Measurements from ENCODE around the gene KL.

The KL gene

DNA sequence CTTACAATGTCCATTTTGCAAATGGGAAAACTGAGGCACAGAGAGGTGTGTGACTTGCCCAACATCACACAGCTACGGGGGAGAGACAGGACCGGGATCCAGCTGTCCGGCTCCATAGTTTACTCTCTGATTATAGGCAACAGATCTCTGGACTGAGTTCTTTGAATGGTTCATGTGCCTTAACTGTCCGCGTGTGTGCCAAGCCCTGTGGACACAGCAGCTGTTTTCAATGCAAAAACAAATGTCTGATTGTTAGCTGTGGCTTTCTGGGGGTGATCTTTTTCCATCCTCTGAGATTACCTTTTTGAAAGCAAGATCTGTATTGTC is 94.1 kb downstream of the KL start:
- no peaks in the 10 kb centered on the region for H3K4me1 ChIP-seq (ENCODE audit: insufficient read depth, low read length)

GRCh38 chr13:33110713-33111413 is 94.6 kb downstream of the KL start:
- H4K20me1 ChIP-seq (ENCODE audit: insufficient read depth, low read length): no peaks in the 10 kb centered on the region
- no peak for DNase-seq
- TF ChIP-seq CTCF (IDR thresholded peaks at IDR 0.05; ENCODE audit: borderline replicate concordance, extremely low read depth, low read length, poor library complexity, severe bottlenecking): no peak
- no peak for TF ChIP-seq EZH2 (IDR thresholded peaks at IDR 0.05; ENCODE audit: borderline replicate concordance, low read depth, low read length, severe bottlenecking)
- H3K9ac ChIP-seq (ENCODE audit: low read depth, low read length): no peak overlapping the region
- no peaks in the 10 kb centered on the region for H3K36me3 ChIP-seq (ENCODE audit: insufficient read depth, low read length)
- no peak overlapping the region for H3K4me2 ChIP-seq (ENCODE audit: insufficient read depth, low read length)
- H3K9me3 ChIP-seq (ENCODE audit: insufficient read depth, low read length, severe bottlenecking): no peaks in the 10 kb centered on the region
- H3K27ac ChIP-seq (ENCODE audit: low read length): no peak overlapping the region
- no peak for ATAC-seq (ENCODE audit: insufficient read depth, low read depth)
- H3K79me2 ChIP-seq (ENCODE audit: insufficient read depth, low read length): no peaks in the 10 kb centered on the region
- H3K4me1 ChIP-seq (ENCODE audit: insufficient read depth, low read length): no peaks in the 10 kb centered on the region
- no peak overlapping the region for H2AFZ ChIP-seq (ENCODE audit: low read depth, low read length)
- no peaks in the 10 kb centered on the region for H3K27me3 ChIP-seq (ENCODE audit: insufficient read depth, low read length, poor library complexity)
- H3K4me3 ChIP-seq (ENCODE audit: low read depth in 1 of 2, low read length in 2 of 2): no peak overlapping the region

More for the DNA sequence above, 94.1 kb downstream of the KL start:
- Histone ChIP-seq H2AFZ (ENCODE audit: low read depth, low read length) (no peak overlapping the region), H3K9me3 (ENCODE audit: insufficient read depth, low read length, severe bottlenecking) (no peaks in the 10 kb centered on the region), H3K27me3 (ENCODE audit: insufficient read depth, low read length, poor library complexity) (no peaks in the 10 kb centered on the region), H3K4me3 (ENCODE audit: low read depth in 1 of 2, low read length in 2 of 2) (no peak overlapping the region), H4K20me1 (ENCODE audit: insufficient read depth, low read length) (no peaks in the 10 kb centered on the region), H3K9ac (ENCODE audit: low read depth, low read length) (no peak overlapping the region), H3K27ac (ENCODE audit: low read length) (no peak overlapping the region), H3K36me3 (ENCODE audit: insufficient read depth, low read length) (no peaks in the 10 kb centered on the region), H3K79me2 (ENCODE audit: insufficient read depth, low read length) (no peaks in the 10 kb centered on the region), H3K4me2 (ENCODE audit: insufficient read depth, low read length) (no peak overlapping the region)
- DNase-seq (no peak), ATAC-seq (ENCODE audit: insufficient read depth, low read depth) (no peak)
- TF ChIP-seq CTCF (IDR thresholded peaks at IDR 0.05; ENCODE audit: borderline replicate concordance, extremely low read depth, low read length, poor library complexity, severe bottlenecking): no peak
- no peak for TF ChIP-seq EZH2 (IDR thresholded peaks at IDR 0.05; ENCODE audit: borderline replicate concordance, low read depth, low read length, severe bottlenecking)

GRCh38 chr13:33111414-33112110 is 95.3 kb downstream of the KL start:
- H3K27ac ChIP-seq (ENCODE audit: low read length): no peak overlapping the region

More at GRCh38 chr13:33111414-33112110, 95.3 kb downstream of the KL start:
- TF ChIP-seq EZH2 (IDR thresholded peaks at IDR 0.05; ENCODE audit: borderline replicate concordance, low read depth, low read length, severe bottlenecking) (no peak), CTCF (IDR thresholded peaks at IDR 0.05; ENCODE audit: borderline replicate concordance, extremely low read depth, low read length, poor library complexity, severe bottlenecking) (no peak)
- no peak overlapping the region for H2AFZ ChIP-seq (ENCODE audit: low read depth, low read length)
- H3K27me3 ChIP-seq (ENCODE audit: insufficient read depth, low read length, poor library complexity): no peaks in the 10 kb centered on the region
- no peak overlapping the region for H3K4me2 ChIP-seq (ENCODE audit: insufficient read depth, low read length)
- no peaks in the 10 kb centered on the region for H3K4me1 ChIP-seq (ENCODE audit: insufficient read depth, low read length)
- no peak for DNase-seq
- H3K9me3 ChIP-seq (ENCODE audit: insufficient read depth, low read length, severe bottlenecking): no peaks in the 10 kb centered on the region
- no peak overlapping the region for H3K4me3 ChIP-seq (ENCODE audit: low read depth in 1 of 2, low read length in 2 of 2)
- no peak for ATAC-seq (ENCODE audit: insufficient read depth, low read depth)
- no peak overlapping the region for H3K9ac ChIP-seq (ENCODE audit: low read depth, low read length)
- no peaks in the 10 kb centered on the region for H4K20me1 ChIP-seq (ENCODE audit: insufficient read depth, low read length)
- H3K36me3 ChIP-seq (ENCODE audit: insufficient read depth, low read length): no peaks in the 10 kb centered on the region
- H3K79me2 ChIP-seq (ENCODE audit: insufficient read depth, low read length): no peaks in the 10 kb centered on the region
